GM21529 (cell line): ENCODE data around the gene ATXN3L.
"Not testable (repeated sequence)": the region's sequence is repeated elsewhere in the genome, so short reads cannot be mapped to it uniquely, and the experiment has no call there.

Source experiments
- ATAC-seq: cut with Tn5 transposase; IDR thresholded peaks from one replicate; pipeline ENCODE4 v1.9.1; 2021; ENCODE audit not compliant: unreplicated experiment

ATXN3L gene

DNA sequence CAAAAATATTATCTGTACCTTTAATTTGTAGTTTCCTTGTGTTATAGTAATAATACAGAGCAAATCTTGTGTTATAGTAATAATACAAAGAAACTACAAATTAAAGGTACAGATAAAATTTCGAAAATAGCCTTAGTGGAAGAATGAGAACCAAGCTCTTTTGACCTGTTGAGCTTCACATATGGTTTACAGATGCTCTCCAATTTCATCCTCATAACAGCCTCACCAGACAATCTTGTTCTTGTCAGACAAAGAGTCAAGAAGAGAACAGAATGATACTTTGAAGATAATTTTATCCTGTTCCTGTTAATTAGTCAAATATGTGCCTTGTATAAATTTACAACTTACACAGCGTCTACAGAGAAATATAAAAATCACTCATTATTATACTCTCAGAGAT lies 12.8 kb downstream of the ATXN3L start:
- no peak for ATAC-seq

DNA sequence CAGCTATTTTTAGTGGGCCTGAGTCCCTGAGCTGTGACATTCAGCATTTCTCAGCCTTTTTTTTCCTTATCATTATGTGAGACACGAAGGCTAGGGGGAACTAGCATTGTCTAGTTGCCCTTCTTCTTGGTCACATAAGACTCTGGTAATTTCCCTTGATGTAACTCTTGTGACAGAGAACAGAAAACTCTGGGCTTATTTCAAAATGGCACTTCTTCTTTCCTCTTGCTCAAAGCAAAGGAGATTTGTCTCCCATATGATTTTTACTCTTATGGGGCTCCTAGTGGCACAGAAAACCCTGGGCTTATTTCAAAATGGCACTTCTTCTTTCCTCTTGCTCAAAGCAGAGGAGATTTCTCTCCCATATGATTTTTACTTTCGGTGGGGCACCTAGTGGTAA lies 14.7 kb downstream of the ATXN3L start:
- ATAC-seq = no peak

DNA sequence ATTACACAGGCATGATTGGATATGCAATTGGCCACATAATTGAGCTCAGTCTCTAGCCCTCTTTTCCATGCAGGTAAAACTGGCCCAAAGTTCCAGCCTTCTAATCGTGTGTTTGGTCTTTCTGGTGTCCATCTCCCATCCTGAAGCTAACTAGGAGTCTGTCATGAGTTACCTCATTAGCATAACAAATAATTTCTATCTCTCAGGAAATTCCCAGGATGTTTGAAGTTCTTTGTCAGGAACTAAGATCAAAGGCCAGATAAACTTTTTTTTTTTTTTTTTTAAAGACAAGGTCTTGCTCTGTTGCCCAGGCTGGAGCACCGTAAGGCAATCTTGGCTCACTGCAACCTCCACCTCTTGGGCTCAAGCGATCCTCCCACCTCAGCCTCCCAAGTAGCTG lies 15.8 kb downstream of the ATXN3L start:
- no peak for ATAC-seq

DNA sequence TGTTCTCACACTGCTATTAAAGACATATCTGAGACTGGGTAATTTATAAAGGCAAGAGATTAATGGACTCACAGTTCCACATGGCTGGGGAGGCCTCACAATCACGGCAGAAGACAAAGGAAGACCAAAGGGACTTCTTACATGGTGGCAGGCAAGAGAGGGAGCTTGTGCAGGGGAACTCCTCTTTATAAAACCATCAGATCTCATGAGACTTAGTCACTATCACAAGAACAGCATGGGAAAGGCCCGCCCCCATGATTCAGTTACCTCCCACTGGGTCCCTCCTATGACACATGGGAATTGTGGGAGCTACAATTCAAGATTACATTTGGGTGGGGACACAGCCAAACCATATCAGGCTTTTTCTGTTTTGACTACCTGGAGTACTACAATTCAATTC lies 16.6 kb downstream of the ATXN3L start:
- not testable (repeated sequence) for ATAC-seq

DNA sequence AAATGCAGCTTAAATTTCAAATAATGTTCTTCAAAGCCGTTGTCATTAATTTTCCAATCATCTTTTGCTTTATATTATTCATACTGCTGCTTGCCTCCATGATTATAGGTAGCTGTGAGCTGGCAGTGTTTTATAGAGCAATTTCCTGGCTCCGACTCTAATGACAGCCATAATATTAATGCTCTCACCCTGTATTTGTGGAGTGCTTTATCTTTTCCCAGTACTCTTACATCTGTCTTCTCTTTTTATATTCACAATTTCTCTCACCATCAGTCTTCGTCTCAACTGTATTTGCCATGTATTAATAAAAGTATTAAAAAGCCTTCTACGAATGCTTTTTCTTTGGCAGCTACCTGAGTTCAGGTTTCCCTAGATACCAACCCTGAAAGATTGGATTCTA lies 21.0 kb downstream of the ATXN3L start:
- ATAC-seq = no peak

DNA sequence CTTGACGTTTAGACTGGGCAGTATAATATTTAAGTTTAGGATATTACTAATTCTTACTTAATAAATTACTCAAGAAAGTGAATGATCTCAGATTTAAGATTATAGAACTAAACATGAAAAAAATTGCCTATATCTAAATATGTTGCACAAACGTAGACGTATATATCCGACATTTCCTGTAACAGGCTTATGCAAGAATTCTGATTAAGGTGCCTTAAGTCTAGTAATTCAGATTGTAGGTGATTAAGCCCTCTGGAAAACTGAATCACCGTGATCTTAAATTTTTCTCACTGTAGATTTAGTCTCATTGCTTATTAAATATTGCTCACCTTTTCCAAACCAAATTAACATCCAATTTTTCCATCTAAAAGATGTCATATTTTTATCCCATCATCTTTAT lies 24.0 kb downstream of the ATXN3L start:
- no peak for ATAC-seq

DNA sequence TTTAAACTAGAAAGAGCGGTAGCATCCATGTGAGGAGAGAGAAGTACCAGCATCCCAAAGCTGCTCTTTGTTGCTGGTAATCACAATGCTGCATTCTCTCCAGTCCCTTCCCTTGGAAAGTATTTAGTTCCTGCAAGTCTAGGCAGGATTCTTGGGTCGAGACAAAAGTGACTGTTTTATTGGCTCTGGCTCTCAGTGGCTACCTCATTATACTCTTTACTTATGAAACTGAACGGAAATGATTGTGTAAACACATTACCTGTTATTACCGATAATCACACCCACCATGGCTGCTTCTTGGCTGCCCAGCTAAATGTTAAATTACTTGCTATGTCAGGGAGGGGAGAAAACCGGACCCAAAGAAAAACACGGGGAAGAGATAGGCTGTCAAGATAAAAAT lies 26.2 kb downstream of the ATXN3L start:
- ATAC-seq = no peak

DNA sequence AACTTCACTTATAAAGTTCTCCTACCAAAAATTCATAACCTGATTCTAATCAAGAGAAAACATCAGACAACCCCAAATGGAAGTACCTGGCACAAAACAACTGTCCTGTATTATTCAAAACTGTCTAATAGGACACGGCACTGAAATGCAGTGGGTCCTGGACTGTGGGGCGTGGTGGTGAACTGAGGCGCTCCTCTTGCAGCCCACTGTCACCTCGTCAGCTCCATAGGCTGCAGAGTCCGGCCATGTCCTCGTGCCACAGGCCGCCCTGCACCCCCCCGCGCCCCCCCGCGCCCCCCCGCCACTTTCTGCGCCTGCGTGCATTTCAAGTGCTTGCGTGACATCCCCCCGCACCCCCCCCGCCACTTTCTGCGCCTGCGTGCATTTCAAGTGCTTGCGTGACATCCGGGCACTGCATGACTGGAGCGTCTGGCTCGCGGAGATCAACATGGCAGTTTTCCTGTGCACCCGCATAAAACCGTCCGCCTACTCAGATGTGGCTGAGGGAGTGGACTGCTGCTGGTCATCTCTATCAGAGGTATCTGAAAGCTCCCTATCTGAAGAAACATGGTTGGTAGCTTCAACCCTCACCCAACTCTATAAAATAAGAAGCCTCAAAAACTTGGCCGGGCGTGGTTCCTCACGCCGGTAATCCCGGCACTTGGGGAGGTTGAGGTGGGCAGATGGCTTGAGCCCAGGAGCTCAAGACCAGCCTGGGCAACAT lies 28.8 kb downstream of the ATXN3L start:
- ATAC-seq = no peak

DNA sequence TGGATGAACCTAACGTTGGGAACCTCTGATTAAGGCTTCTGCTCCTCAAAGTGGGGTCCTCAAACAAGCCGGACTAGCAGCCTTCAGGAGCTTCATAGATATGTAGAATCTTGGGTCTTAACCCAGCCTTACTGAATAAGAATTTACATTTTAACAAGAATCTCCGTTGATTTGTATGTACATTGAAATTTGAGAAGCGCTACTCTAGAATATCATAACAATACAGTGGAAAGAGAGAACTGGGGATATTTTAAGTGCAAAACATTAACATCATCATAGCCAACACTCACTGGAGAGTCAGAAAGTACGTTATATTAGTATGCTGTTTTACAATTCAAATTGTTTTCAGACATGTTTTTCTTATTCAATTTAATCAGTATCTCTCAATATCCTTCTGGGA lies 31.2 kb downstream of the ATXN3L start:
- no peak for ATAC-seq

DNA sequence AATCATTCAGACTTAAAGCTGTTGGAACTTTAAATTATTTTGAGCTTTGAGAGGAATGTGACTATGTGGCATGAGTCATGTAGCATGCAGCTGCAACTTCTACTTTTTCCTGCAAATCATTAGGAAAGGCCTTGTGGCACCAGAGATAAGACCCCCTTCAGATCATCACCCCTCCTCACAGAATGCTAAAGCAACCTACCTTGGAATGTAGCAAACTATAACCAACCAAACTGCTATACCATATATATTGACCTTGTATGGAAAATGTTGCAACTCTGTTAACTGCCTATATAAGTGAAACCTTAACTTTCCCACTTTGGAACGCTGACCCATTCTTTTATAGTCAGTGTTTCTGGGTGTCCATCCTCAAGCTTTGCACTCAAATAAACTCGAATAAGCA lies 32.0 kb downstream of the ATXN3L start:
- ATAC-seq = no peak

DNA sequence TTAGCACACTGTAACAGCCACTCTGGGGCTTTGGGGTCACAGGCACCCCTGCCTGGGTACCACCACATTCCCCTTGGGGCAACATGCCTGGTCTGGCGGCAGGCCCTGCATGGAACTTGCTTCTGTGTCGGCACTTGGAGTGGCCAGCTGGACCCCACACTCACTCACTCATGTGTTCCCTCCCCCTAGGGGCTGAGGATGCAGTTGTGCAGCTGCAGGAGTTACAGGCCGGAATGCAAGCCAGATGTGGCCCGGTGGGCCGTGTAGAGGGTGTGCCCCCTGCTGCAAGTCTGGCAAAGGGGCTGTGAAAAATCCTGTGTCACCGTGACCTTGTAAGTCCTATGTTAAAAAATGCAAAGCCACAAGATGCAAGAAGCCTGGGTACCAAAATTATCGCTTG lies 34.2 kb downstream of the ATXN3L start:
- no peak for ATAC-seq

DNA sequence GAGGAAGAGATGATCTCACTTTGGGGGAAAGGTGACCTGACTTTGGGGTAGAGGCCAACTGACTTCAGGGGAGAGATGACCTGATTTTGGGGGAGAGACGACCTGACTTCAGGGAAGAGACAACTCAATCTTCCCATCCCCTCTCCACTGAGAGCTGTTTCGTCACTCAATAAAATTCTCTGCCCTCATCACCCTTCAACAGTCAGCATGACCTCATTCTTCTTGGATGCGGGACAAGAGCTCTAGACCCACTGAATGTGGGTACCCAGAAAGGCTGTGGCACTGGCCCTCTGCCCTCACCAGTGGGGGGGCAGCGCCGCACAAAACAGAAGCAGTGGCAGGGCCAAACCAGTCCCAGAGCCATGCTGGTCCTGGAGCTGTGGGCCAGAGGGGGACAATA lies 34.6 kb downstream of the ATXN3L start:
- no peak for ATAC-seq

DNA sequence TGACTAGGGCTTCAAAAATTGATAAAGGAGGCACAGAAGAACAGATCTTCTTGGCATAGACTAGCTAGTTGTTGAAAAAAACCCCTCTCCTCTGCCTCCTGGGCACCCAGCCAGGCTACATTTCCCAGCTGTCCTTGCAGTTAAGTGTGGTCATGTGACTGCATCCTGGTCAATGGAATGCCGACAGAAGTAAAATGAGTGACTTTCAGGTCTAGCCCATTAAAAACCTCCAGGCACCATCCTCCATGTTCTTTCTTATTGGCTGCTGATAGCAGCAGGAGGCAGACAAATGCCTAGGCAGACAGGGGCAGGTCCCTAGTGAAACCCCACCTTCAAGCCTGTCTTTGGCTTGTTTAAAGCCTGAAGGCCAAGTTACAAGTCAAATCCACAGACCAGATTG lies 35.3 kb downstream of the ATXN3L start:
- no peak for ATAC-seq

DNA sequence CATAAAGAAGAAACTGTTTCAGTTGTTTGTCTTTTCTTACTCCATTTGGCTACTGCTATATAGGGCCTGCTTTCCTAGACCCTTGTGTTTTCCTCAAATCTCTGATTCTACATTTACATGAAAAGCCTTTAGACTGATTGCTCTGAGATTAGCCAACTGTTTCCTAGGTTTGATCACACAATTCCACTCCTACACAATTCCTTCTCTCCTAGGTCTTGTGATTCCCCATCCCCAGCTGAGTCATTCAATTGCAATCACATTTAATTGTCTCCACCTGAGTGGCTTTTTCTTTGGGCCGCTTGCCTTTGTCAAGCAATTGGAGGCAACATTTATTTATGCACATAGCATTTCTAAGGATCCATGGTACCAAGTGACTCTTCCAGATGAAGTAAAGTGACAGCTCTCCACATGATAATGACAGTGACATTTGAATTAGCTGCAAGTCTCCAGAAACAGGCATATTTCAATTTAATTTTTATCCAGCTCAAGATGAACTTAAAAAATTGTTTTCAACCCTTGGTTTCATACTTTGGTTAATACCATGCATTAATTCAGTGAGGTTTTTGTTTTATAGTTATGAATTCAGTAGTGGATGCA lies 35.8 kb downstream of the ATXN3L start:
- no peak for ATAC-seq

DNA sequence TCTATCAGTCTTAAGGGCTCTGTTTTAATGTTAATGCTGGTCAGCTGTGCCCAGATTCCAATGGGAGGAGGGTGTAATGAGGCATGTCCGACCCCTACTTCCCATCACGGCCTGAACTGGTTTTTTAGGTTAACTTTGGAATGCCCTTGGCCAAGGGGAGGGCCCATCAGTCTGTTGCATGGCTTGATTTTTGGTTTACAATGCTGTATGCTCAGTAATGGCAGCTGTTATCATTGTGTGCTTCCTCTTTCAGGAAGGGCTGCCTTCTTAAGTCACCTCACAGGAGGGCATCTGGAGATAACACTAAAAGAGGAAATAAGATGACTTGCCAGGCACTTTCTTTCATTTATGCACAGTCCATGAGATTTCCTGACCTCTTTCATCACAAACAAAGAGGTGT lies 36.3 kb downstream of the ATXN3L start:
- ATAC-seq = no peak

DNA sequence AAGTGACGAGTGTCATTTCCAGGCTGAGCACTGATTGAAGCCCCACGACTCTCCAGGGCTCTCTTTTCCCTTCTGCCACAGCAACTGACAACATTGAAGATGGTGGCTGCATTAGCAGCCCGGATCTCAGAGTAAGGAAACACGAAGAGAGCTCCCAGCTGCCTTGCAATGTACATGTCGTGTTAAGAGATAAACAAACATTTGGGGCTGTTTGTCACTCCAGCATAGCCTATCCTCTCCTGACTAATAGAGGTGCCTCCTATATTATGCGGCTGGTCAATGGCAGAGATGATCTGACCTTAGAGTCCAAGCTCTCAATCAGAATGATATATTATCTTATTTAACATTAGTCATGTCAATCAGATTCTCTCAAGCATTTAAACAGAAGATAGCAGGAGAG lies 38.6 kb downstream of the ATXN3L start:
- no peak for ATAC-seq

DNA sequence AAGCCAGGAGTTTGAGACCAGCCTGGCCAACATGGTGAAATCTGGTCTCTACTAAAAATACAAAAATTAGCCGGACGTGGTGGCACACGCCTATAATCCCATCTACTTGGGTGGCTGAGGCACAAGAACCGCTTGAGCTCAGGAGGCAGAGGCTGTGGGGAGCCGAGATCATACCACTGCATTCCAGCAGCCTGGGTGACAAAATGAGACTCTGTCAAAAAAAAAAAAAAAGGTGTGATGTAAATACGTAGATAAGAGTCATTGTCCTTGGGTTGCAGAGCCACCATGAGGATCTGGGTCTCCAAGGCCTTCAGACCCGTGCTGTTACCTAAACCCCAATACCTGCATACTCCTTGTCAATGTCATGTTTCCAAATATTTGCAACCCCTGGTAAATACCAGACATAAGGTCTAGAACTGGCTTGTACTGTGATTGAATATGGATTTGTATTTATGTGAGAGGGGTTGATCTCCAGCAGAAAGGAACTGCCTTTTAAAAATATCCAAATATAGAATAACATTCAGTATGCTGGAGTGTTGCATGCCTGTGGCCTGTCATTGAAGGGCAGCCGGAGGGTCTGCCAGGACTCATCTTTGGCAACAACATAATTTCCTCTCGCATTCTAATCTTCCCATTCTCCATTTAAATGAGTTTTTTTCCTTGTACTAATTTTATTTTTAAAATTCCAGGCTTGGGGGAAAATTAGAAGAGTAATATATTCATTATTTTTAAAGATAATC lies 40.4 kb downstream of the ATXN3L start:
- no peak for ATAC-seq

DNA sequence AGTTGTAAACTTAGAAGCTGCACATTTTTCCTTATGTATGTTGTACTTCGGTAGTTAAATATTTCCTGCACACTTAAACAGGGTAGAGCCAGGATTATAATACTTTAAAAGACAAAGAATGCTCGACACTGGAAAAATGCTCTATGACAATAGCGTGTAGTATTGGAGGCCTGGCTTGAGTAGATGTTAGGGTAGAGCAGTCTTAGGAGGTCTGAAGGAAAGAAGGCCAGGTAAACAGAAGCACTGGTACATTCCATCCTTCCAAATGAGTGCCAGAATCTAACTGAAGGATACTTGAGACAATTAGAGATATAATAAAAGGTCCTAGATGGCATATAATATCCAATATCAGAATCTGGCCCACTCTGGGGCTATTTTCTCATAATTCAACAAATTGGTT lies 42.3 kb downstream of the ATXN3L start:
- no peak for ATAC-seq

DNA sequence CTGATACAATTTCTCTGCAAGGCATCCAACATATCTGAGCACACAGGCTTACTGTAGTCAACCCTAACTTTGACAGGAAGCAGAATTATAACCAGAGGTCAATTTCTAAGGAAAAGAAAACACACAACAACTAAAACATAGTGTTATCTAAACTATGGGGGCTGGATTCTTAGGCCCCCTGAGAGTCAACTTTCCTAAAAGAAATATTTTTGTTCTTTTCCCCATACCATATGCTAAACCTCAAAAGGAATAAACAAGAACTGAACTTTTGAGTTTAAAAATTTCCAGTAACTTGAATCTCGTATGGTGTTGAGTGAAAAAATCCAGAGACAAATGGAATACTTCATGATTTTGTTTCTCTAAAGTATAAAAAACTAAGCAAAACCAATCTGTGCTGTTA lies 42.9 kb downstream of the ATXN3L start:
- no peak for ATAC-seq

DNA sequence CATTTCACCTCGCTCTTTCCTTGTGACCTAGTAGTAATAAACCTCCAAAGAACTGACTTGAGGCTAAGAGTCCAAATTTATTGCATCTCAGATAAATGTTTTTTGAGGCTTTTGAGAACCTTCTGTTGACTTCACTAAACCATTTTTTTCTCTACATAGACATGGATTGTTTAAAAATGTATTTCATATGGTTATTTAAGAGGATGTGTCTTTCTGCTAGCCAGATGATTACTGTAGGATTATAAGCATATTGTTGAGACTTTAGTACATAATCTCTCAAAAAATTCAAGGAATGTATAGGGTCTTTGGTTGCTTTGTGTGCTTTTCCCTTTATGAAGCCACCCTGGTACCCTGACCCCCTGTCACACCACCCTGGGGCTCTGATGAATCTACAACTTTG lies 44.8 kb downstream of the ATXN3L start:
- ATAC-seq = no peak

DNA sequence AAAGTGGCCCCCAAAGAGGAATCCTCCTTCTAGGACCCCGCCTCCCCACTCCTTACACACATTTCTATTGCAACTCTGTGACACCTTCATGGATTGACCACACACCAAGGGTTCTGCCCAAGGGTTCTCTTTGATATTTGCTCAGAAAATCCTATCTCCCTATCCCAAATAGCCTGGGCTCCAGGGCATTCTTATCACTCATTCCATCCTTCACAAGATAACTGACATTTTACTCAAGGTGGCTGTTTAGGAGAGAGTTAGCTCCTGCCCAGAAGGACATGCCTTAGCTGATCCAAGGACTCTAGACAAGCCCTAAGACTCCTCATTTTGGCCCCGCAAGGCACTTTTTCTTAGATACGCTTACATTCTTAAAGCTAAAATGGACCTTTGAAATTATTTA lies 47.4 kb downstream of the ATXN3L start:
- ATAC-seq = no peak

DNA sequence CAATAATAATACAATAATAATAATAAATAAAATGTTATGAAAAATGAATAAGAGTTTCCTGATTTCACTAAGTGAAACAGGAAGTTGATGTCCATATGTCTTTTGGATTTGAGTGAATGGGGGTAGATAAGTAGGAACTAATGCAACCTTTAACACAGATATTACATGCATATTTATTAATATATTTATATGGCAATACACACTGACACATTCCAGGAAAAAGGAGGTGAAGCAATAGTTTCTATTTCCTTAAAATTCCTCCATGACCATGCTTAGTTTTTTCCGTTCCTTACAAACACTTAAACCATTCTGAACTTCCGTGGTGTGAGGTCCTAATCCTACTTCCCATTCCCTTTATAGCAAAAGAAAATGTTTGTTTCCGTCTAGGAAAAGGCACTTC lies 48.3 kb downstream of the ATXN3L start:
- ATAC-seq = no peak
